M059J (cell line): Measurements from ENCODE around the gene SLCO1A2. TPM values are rescaled to one million over a fixed set of nuclear protein-coding genes. Genes with fewer than 3 reads are reported as not detected.

Source experiments
- DNase-seq: peaks from one replicate; pipeline ENCODE4 v3.0.0-alpha.2; 2012; ENCODE audit warnings: low read depth
- total RNA-seq: library from RNA; depleted of rRNA; stranded (reverse); fragments of >200 nt; shearing (Covaris generic); gene quantifications from 2 replicates; pipeline ENCODE4 v1.2.3, GENCODE V29; 2014; rRNA removed

SLCO1A2 gene
- total RNA-seq, 1 experiment from 2014 or later: 1.1 TPM

- no peak for DNase-seq
These were observed 115.5 kb downstream of the SLCO1A2 start for GRCh38 chr12:21219206-21219605.

Other genes with a start within 250 kb of the SLCO1A2 start
- gene SLCO1B1, start 203.7 kb downstream of the SLCO1A2 start, total RNA-seq: 0.12 and 0.27 TPM in 2 replicates
- not detected in 2 replicates for gene IAPP, start 38.0 kb upstream of the SLCO1A2 start, total RNA-seq
- 0.94 and 2.3 TPM in 2 replicates for gene PYROXD1, start 102.7 kb upstream of the SLCO1A2 start, total RNA-seq
- gene RECQL, start 166.7 kb upstream of the SLCO1A2 start, total RNA-seq: 71.3 and 92.2 TPM in 2 replicates
- 95.9 and 121 TPM in 2 replicates for gene GOLT1B, start 166.9 kb upstream of the SLCO1A2 start, total RNA-seq
- 0.39 and 0.47 TPM in 2 replicates for gene SPX, start 191.4 kb upstream of the SLCO1A2 start, total RNA-seq